Esophagus muscularis mucosa (tissue), 4 donors: ENCODE measurements around the gene DMXL2. TPM values are rescaled to one million over a fixed set of nuclear protein-coding genes. Genes with fewer than 3 reads are reported as not detected.
"Not testable (repeated sequence)": the region's sequence is repeated elsewhere in the genome, so short reads cannot be mapped to it uniquely, and the experiment has no call there.

Source experiments
- DNase-seq: peaks from one replicate; pipeline ENCODE4 v3.0.0-alpha.2; 2017; ENCODE audit errors: extremely low spot score
- H3K27ac ChIP-seq, 4 donors: fragments of 200-600 bp; sonication (generic); replicated peaks in 1 of 4; 1 replicate in 3 of 4; 2 replicates in 1 of 4; pipeline ENCODE4 v1.5.1; 2016 to 2019; ENCODE audit warnings: mild to moderate bottlenecking in 1 of 4
- H3K27me3 ChIP-seq, 4 donors: fragments of 200-600 bp; sonication (generic); one replicate each; pipeline versions ENCODE4 v1.5.1 to v1.6.0; 2016 to 2019
- H3K36me3 ChIP-seq, 4 donors: fragments of 200-600 bp; sonication (generic); one replicate each; pipeline ENCODE4 v1.5.1; 2016 to 2019
- H3K4me1 ChIP-seq, 4 donors: fragments of 200-600 bp; sonication (generic); one replicate each; pipeline ENCODE4 v1.5.1; 2016 to 2019
- H3K4me3 ChIP-seq, 4 donors: fragments of 200-600 bp; sonication (generic); 1 replicate in 2 of 4; 2 replicates in 2 of 4; pipeline ENCODE4 v1.5.1; 2016 to 2019; ENCODE audit warnings: mild to moderate bottlenecking in 4 of 4, moderate library complexity in 1 of 4
- H3K9me3 ChIP-seq, 4 donors: fragments of 200-600 bp; sonication (generic); 1 replicate in 3 of 4; 2 replicates in 1 of 4; pipeline ENCODE4 v1.5.1; 2016 to 2019
- EP300 ChIP-seq: sonication (generic); formaldehyde crosslinking; IDR thresholded peaks from one replicate; pipeline ENCODE4 v1.6.1; 2017; ENCODE audit warnings: antibody characterized with exemption
- POLR2A ChIP-seq: fragments of 450-650 bp; IDR thresholded peaks from one replicate; pipeline ENCODE4 v1.6.1; 2017; ENCODE audit warnings: antibody characterized with exemption, moderate library complexity, mild to moderate bottlenecking, low read depth
- POLR2AphosphoS5 ChIP-seq, 2 donors: sonication (generic); formaldehyde crosslinking; IDR thresholded peaks; one replicate each; pipeline ENCODE4 v1.6.1; 2017; ENCODE audit warnings: antibody characterized with exemption in 2 of 2
- WGBS: methylation state at CpG from one replicate; pipeline ENCODE4 v1.1.5; 2018; 5-methylcytosine and 5-hydroxymethylcytosine counted together
- intact Hi-C: fragments of 100-400 bp; cut with DNase I; formaldehyde crosslinking; loops from one replicate; pipeline ENCODE4 v1.15.1; 2023
- total RNA-seq, 4 donors: library from RNA; depleted of rRNA; stranded (reverse); fragments of >200 nt; gene quantifications; one replicate each; pipeline versions ENCODE4 v1.1.0 to v1.2.1, GENCODE V29; 2016
- TF ChIP-seq, protein P1 (sequence below), 3 experiments: fragments of 200-600 bp in 2 of 3; fragments of 450-650 bp in 1 of 3; sonication (generic) in 2 of 3; IDR thresholded peaks; one replicate each; pipeline ENCODE4 v1.5.1; 2017 to 2019; ENCODE audit warnings: antibody characterized with exemption in 3 of 3, mild to moderate bottlenecking in 2 of 3, moderate library complexity in 1 of 3

DMXL2 gene
- total RNA-seq, 4 donors from 2014 or later = 18.8 to 26.6 (median 19.3) TPM

DNA sequence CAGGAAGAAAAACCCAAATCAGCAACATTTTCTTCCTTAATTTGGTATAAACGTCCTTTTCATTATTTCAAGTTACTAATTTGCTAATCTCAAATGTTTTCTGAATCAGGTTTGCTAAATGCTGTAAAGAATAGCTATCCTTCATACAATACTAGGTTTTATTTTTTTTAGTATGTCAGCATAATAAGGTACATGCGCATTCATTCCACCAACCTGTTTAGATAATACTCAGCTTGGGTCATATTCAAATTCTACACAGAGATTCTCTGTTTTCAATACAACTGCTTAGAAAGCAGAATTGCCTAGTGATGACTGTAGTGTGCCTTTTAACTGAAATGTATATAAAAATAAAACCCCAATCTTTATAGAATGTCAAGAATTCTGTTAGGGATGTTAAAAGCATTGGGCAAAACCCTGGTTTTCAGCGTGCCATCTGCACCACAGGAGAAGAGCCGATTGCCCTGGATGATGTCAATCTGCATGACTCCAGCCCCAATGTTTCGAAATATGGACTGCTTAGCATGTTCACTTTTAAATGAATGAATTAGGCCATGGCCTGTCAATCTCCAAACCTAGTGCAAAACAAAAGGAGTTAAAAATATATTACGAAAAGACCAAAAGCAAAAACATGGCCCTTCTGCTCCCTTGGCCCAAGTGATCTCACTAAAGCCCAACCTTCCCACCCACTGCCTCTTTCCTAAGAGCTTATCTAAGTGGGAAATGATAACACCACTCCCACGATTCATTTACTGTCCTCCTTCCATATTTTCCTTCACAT is 173.8 kb downstream of the DMXL2 start:
- 84% methylated on average over 7 of the region's 7 CpGs for WGBS
- Histone ChIP-seq H3K27me3 (no peaks in the 10 kb centered on the region), H3K9me3 (no peaks in the 10 kb centered on the region), H3K27ac (no peak overlapping the region), H3K4me1 (no peaks in the 10 kb centered on the region), H3K36me3 (peaks cover 20 to 80% (median 26%) of the 10 kb centered on the region in 4 donors), H3K4me3 (no peak overlapping the region)
- intact Hi-C loops = no loop called here
- DNase-seq = no peak
- TF ChIP-seq, protein P1, sequence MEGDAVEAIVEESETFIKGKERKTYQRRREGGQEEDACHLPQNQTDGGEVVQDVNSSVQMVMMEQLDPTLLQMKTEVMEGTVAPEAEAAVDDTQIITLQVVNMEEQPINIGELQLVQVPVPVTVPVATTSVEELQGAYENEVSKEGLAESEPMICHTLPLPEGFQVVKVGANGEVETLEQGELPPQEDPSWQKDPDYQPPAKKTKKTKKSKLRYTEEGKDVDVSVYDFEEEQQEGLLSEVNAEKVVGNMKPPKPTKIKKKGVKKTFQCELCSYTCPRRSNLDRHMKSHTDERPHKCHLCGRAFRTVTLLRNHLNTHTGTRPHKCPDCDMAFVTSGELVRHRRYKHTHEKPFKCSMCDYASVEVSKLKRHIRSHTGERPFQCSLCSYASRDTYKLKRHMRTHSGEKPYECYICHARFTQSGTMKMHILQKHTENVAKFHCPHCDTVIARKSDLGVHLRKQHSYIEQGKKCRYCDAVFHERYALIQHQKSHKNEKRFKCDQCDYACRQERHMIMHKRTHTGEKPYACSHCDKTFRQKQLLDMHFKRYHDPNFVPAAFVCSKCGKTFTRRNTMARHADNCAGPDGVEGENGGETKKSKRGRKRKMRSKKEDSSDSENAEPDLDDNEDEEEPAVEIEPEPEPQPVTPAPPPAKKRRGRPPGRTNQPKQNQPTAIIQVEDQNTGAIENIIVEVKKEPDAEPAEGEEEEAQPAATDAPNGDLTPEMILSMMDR (IDR thresholded peaks at IDR 0.05) = no peak
- no peak for TF ChIP-seq POLR2AphosphoS5 (IDR thresholded peaks at IDR 0.05)
- TF ChIP-seq POLR2A = no peak
- no peak for TF ChIP-seq EP300

DNA sequence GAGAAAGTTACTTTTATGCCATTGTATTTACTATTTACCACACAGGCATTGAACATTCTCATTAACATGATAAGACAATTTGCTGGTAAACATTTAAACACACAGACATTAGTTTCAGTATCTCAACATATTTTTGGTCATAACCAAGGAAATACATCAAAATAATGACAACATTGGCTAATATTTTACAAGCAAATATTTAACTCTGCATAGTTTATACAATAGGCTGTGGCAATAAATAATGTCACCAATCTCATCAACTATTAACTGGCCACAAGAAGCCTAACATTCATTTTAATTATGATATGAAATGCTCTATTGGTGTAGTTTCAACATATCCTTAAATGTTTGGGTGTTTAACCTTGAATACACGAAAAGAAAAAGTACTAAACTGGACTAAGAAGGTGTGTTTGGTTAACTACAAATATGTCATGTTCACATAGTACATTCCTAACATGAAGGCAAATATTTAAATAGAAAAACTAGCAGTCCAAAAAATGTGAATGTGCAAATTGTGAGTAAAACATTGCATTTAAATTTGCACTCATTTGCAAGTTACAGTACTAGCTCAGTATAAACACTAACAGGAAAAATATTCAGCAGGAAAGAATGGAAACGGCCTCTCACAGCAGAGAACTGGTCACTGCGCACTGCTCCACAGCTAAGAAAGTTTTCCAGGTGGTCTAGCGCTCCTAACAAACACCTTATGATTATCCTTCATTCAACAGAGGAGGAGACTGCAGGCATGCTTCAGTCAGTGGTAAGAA is 174.5 kb downstream of the DMXL2 start:
- Histone ChIP-seq H3K27ac (no peak overlapping the region), H3K9me3 (no peaks in the 10 kb centered on the region), H3K27me3 (no peaks in the 10 kb centered on the region), H3K4me1 (no peaks in the 10 kb centered on the region), H3K4me3 (no peak overlapping the region), H3K36me3 (peaks cover 20 to 73% (median 26%) of the 10 kb centered on the region in 4 donors)
- TF ChIP-seq POLR2A (no peak), POLR2AphosphoS5 (IDR thresholded peaks at IDR 0.05) (no peak), EP300 (no peak)
- TF ChIP-seq, protein P1 (IDR thresholded peaks at IDR 0.05) = no peak
- WGBS = 88% methylated on average over 4 of the region's 4 CpGs
- intact Hi-C loops = no loop called here
- no peak for DNase-seq

DNA sequence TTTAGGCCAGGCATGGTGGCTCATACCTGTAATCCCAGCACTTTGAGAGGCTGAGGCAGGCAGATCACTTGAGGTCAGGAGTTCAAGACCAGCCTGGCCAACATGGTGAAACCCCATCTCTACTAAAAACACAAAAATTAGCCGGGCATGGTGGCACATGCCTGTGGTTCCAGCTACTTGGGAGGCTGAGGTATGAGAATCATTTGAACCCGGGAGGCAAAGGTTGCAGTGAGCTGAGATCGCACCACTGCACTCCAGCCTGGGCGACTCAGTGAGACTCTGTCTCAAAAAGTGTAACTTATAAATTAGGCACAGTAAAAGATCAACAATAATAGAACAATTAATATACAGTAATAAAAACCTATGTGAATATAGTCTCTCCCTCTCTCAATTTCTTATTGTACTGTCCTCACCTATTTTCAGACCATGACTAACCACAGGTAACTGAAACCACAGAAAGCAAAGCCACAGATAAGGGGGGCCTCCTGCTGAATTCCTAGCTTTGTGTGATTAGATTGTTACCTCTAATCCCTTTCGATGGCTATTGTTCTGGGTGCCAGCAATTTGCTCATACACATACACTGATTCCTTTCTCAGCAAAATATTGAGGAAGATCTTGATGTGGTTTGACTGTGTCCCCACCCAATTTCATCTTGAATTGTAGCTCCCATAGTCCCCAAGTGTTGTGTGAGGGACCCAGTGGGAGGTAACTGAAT is 176.4 kb downstream of the DMXL2 start:
- 100% methylated on average over 5 of the region's 5 CpGs for WGBS
- H3K4me3 ChIP-seq, intact Hi-C loops, H3K9me3 ChIP-seq, H3K27me3 ChIP-seq, H3K4me1 ChIP-seq, DNase-seq, H3K27ac ChIP-seq: not testable (repeated sequence)
- H3K36me3 ChIP-seq = peaks cover 20 to 54% (median 22%) of the 10 kb centered on the region in 4 donors

DNA sequence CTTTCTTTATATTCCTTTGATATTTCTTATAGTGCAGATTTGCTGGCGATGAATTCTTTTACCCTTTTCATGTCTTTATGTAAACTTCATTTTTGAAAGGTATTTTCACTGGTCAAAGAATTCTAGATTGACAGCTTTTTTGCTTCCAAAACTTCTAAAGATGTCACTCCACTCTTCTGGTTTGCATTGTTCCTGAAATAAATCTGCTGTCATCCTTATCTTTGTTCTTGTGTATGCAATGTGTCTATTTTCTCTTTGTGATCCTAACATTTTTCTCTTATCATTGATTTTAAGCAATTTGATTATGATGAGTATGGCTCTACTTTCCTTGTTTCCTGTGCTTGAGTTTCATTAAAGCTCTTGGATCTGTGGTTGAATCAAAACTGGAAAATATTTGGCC is 177.8 kb downstream of the DMXL2 start:
- H3K4me3 ChIP-seq = no peak overlapping the region
- WGBS = 100% methylated on average over 1 of the region's 1 CpG
- intact Hi-C loops = no loop called here
- H3K36me3 ChIP-seq = peaks cover 16 to 40% (median 17%) of the 10 kb centered on the region in 4 donors
- no peaks in the 10 kb centered on the region for H3K9me3 ChIP-seq
- H3K4me1 ChIP-seq = no peaks in the 10 kb centered on the region
- H3K27ac ChIP-seq = no peak overlapping the region
- no peak for DNase-seq
- no peak for TF ChIP-seq POLR2A
- TF ChIP-seq, protein P1 (IDR thresholded peaks at IDR 0.05) = no peak
- no peak for TF ChIP-seq EP300
- no peak for TF ChIP-seq POLR2AphosphoS5 (IDR thresholded peaks at IDR 0.05)
- no peaks in the 10 kb centered on the region for H3K27me3 ChIP-seq

DNA sequence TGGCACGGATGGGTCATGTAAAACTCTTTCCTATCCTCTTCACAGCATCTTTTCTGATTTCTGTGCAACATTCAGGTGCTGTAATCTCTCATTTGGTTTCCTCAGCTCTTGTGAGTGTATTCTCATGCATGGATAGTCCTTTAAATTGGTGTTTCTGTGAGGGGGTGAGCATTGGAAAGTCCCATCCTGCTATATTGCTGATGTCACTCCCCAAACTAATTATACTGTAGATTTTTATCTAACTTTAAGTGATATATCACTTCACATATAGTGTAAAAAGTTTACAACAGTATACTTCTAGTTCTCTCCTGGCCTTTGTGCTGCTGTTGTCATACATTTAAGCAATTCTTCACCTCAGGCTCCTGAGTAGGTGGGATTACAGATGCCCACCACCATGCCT is 178.5 kb downstream of the DMXL2 start:
- Histone ChIP-seq H3K36me3 (peaks cover 9 to 33% (median 12%) of the 10 kb centered on the region in 4 donors), H3K27ac (no peak overlapping the region), H3K27me3 (no peaks in the 10 kb centered on the region), H3K9me3 (no peaks in the 10 kb centered on the region), H3K4me3 (no peak overlapping the region), H3K4me1 (no peaks in the 10 kb centered on the region)
- no peak for DNase-seq
- intact Hi-C loops = no loop called here
- TF ChIP-seq POLR2AphosphoS5 (IDR thresholded peaks at IDR 0.05) = no peak
- TF ChIP-seq EP300 = no peak
- no peak for TF ChIP-seq POLR2A
- TF ChIP-seq, protein P1 (IDR thresholded peaks at IDR 0.05) = no peak
- WGBS = 100% methylated on average over 1 of the region's 1 CpG
